ENCODE results near the gene C1QTNF1.

- no peak for TF ChIP-seq CTCF (IDR thresholded peaks at IDR 0.05)
- no peak for TF ChIP-seq POLR2A (IDR thresholded peaks at IDR 0.05)
These were observed 22.4 kb downstream of the C1QTNF1 start for GRCh38 chr17:79046197-79046915.

Measured in Peyer's patch (tissue), 4 donors.